ENCODE results near the gene CSN3.
"Not testable (repeated sequence)": the region's sequence is repeated elsewhere in the genome, so short reads cannot be mapped to it uniquely, and the experiment has no call there.

CSN3 gene
- 0 reads per million in 2 experiments for total RNA-seq

- not testable (repeated sequence) for DNase-seq (ENCODE audit: low read depth)
These were observed at the start of gene CSN3 for GRCh38 chr4:70242297-70242696. CSN3 (plus strand) TSS chr4:70242597; CDS start chr4:70244820, 2,223 bp downstream.

GRCh38 chr4:70192895-70193294 lies 49.5 kb upstream of the CSN3 start:
- no peak for DNase-seq (ENCODE audit: low read depth)

DNA sequence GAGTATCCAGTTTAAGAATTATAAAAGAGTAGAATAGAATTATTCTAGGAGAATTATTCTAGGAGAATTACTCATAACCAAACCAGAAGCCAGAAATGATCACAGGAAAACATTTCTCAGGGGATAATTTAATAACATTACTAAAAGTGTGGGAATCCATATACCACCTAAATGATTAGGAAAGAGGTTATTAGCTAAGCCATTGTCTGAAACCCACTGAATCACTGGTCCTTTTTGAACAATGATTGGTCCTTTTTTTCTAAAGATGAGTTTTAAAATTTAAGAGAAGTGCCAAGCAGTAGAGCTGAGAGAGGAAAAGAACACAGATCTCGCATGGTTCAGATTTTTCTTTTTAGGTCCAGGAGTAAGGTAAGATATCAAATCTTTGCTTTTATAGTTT lies 47.0 kb upstream of the CSN3 start, which contains the start of gene ODAM:
TSS of gene ODAM (plus strand) at position 301 of the 400 bp plus-strand sequence. CDS start 819 bp downstream, outside the sequence.
- DNase-seq (ENCODE audit: low read depth): no peak

DNA sequence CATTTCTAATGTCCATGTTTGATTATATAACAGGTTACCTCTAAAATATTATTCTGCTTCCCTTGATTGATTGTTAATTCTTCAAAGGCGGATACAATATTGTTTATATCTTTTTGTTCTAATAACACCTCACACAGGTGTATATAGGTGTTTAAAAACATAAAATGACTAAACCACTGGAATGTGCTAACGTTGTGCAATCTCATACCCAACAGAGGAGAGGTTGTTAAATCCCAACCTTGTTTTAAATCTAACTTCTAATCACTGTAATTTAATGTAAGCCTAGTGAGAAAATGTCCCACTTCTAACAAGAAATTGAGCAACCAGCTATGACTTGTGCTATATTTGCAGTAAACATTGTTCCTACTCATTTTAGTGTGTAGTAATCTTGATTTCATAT lies 45.5 kb upstream of the CSN3 start:
- no peak for DNase-seq (ENCODE audit: low read depth)

DNA sequence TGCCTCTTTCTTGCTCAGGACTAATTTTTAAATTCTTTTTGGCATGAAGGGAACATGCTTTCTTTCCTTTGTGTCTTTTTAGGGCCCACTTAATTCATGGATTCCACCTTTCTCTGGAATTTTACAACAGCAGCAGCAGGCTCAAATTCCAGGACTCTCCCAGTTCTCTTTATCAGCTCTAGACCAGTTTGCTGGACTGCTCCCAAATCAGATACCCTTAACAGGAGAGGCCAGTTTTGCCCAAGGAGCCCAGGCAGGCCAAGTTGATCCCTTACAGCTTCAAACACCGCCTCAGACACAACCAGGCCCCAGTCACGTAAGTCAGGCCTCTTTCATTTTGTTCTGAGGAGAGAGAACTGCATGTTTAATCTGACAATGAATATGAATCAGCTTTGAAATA lies 44.6 kb upstream of the CSN3 start:
- no peak for DNase-seq (ENCODE audit: low read depth)

DNA sequence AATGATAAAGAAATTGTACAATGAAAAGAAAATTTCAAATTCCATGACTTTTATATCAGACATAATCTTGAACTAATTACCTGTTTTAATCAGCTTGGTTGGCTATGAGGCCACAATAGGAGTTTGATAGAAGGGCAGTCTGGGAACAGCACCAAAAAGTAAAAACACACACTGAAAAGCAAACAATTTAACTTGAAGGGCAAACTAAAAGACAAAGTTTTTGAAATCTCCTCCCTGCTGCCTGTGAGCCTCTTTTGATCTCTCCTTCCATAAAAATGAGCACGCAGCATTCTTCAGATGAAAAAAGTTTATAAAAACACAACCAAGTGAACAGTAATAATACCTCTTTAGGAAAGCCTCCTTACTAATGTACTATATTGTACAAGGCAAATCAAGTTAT lies 38.8 kb upstream of the CSN3 start:
- DNase-seq (ENCODE audit: low read depth): no peak

DNA sequence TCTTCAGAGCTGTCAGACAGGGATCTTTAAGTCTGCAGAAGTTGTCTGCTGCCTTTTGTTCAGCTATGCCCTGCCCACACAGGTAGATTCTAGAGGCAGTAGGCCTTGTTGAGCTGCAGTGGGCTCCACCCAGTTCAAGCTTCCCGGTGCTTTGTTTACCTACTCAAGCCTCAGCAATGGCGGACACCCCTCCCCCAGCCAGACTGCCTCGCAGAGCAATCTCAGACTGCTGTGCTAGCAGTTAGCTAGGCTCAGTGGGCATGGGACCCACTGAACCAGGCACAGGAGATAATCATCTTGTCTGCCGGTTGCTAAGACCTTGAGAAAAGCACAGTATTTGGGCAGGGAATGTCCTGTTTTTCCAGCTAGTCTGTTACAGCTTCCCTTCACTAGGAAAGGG lies 29.6 kb upstream of the CSN3 start:
- DNase-seq (ENCODE audit: low read depth): not testable (repeated sequence)

- DNase-seq (ENCODE audit: low read depth): not testable (repeated sequence)
These were observed 26.3 kb upstream of the CSN3 start for GRCh38 chr4:70216109-70216508.

DNA sequence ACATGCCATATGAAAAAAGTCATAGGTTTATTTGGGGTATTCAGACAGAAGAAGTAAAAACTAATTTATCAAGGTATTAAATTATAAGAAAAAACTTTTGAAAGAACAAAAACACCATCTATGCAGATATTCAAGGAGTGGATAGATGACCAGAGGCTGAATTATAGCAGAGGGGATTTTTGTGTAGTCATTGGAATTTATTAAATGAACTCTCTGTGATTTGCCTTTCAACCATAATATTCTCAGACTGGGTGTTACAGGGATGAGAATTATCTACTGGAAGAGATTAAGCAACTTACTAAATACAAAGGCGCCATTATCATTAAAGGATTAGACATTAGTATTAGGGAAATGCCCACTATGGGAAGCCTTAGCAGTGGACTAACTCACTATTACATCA lies 25.8 kb upstream of the CSN3 start:
- DNase-seq (ENCODE audit: low read depth): not testable (repeated sequence)

- DNase-seq (ENCODE audit: low read depth): not testable (repeated sequence)
These were observed 21.0 kb upstream of the CSN3 start for GRCh38 chr4:70221389-70221788.

GRCh38 chr4:70221818-70222217 lies 20.6 kb upstream of the CSN3 start:
- not testable (repeated sequence) for DNase-seq (ENCODE audit: low read depth)

DNA sequence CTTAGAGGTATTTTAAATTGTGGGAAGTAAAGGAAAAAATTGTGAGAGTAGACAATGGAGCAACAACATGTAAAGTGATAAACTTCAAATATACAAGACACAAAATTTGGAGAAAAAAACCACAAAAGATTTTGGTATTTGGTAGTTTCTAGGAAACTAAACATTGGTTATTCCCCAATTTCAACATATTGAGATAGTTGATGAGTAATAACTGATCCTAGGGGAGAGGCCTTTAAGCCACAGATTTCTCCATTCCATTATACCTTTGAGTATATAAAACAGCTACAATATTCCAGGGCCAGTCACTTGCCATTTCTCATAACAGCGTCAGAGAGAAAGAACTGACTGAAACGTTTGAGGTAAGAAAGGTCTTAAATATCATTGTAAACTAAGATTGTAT lies 16.6 kb upstream of the CSN3 start, which contains the start of gene FDCSP:
TSS of gene FDCSP (plus strand) at position 301 of the 400 bp plus-strand sequence. CDS start 5,071 bp downstream, outside the sequence.
- no peak for DNase-seq (ENCODE audit: low read depth)

GRCh38 chr4:70236125-70236524 lies 6.3 kb upstream of the CSN3 start:
- no peak for DNase-seq (ENCODE audit: low read depth)

DNA sequence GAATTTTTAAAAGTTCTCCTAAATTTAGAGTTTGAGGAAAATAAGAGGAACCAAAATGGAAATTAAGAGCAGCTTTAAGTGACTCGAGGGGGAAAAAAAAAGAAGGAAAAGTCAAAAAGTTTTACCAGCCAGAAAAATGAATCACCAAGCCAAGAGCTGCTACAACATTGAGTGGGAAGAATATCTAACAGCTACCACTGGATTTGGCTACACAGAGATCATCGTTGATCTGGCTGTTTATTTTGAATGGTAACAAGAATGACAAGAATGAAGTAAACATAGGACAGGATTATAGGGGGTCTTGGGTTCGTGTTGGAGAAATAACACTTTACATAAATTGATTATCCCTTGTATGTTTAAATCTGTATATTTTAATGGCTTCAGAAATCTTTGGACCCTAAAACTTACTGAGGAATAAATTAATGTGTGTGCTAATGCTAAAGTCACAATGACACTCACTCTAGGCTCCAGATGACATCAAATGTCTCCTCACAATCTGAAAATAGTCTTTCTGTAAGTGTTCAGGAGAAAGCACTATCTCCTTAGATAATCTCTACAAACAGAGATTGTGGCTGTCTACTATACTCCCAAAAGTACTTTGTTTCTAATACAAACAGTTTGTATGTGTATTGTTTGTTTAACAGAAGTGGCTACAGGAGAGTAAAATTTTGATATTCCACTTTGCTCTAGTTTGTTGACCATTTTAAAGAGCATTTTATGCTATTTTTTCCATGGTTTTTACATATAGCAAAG lies 3.1 kb upstream of the CSN3 start:
- DNase-seq (ENCODE audit: low read depth): no peak

DNA sequence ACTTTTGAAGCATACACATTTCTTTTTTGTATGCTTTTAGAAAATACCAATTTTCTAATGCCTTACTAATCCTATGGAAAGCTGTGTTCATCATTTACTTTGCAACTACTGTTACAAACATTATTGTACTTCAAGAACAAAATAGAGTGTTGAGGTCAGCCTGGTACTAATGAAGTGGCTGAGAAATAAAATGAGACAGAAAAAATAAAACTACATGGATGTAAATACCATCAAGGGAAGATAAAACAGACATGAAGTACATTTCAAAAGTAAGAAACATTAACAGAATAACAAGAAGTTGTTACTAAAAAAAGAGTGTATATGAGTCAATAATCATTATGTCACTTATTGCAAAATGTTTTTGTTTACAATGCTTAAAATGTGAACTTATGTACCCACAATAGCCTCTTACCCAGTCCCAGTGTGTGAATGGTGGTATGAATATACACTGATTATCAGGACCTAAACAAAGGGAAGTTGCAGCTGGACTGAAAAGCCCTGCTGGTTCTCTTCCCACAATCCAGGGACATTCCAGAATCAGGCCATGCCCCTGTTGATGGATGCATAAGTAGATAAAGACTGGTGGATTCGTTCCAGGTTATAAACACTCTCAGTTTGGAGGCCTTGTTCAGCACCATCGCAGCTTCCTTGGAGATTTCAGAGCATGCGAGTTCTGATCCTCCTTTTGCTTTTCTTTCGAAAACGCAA lies 2.4 kb upstream of the CSN3 start:
- no peak for DNase-seq (ENCODE audit: low read depth)

DNA sequence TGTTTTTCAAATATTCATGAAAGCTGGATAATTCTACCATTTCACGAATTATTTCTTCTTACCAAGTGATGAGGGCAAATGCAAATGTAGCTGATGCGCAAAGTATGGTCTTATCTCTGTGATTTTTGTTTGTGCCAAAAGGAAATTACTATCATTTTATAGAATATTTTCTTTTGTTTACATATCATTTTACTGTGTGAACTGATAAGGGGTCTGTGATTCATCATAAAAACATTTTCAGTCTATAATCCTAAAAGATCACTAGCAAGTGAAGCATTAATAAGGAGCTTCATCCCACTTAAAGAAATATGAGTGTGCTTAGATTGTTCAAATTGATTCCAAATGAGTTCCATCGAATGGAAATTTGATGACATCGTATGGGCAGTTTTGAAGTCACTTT lies 694 bp downstream of the CSN3 start:
- no peak for DNase-seq (ENCODE audit: low read depth)

DNA sequence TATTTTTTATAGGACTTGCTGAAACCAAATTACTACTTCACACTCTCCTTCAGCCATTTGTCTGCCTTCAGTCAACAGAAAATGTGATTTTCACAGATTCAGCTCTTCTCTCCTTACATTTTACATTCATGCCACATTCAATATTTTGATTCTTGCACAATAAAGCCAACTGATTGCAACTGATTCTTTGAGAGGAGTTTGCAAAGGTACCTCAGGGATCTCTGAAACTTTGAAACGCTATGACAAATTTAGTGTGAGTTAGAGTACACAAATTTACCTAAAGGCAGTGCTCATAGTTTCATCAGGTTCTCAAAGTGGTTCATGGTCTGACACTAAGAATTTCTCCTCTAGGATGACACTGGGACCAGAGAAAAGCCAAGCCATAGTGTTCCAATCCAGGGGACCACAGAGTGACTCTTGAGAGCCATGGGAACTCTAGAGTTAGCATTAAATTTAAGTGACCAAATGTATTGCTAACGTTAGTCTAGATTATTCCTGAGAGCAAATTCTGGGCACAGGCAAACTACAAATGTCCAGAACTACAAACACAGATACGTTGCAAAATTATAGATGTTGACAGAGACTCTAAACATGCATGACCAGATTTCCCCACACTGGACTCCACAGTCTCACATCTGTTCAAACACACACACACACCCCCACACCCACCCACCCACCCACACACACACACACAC lies 9.0 kb downstream of the CSN3 start:
- DNase-seq (ENCODE audit: low read depth): no peak

- no peak for DNase-seq (ENCODE audit: low read depth)
These were observed 9.5 kb downstream of the CSN3 start for GRCh38 chr4:70251945-70252277.

DNA sequence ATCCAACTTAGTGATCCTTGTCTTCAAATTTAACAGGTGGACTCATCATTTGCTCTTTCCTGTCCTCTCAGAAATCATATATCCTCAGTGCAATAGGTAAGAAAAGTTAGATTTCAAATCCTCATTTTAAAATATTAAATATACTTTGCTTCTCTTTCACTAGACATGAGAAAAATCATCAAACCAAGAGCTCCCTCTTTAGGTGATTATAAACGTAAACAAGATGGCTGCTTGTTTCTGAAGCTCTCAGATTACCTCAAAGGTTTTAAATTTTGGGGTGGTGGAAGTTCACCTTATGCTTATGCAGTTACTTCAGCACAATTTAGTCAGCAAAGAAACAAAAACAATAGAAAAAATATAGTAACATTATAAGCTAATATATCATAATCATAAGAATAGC lies 27.3 kb downstream of the CSN3 start:
- DNase-seq (ENCODE audit: low read depth): no peak

DNA sequence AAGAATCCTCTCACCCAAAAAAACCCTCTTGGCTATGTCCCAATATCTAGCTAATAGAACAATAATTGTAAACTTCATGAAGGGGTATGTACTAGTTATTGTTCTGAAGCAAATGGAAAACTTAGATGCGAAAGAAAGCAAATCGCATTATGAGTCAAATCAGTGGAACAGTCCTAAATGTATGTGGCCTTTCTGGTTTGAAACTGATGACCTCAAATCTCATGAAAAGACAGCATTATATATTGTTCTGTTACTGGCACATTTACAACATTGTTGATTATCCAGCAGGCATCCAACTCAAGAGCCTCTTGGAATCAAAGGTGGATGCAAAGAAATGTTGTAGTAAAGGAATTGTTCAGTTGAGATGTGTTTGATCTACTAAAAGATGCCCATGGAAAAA lies 34.7 kb downstream of the CSN3 start:
- no peak for DNase-seq (ENCODE audit: low read depth)

DNA sequence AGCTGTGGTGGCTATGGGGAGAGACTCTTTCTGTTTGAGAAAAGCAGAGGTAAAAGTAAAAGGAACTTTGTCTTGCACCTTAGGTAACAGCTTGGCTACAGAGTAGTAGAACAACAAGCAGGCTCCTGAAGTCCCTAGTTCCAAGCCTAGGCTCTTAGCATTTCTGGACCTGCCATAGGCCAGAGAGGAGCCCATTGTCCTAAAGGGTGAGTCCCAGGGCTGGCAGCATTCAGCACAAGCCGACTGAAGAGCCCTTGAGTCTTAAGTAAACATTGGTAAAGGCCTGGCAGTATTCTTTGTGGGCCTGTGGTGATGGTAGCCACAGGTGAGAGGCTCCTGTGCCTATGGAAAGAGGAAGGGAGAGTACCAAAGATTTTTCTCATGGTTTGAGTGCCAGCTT lies 38.2 kb downstream of the CSN3 start:
- DNase-seq (ENCODE audit: low read depth): no peak

DNA sequence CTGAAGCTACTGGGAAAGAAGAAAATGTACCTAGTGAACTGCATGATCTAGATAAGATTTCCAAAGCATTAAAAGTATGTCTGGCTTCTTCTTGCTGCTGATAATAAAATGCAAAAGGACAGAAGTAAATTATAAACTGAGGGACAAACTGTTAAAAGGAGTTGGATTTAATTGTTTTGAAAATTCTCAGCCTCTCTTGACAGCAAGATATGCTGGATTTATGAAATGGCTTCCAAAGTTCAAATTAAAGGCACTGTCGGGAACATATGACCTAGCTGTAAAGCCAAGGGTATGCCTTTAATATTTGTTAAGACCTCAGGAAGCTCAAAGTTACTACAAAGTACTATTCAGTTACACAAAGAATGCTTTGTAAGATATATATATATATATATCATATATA lies 46.3 kb downstream of the CSN3 start:
- no peak for DNase-seq (ENCODE audit: low read depth)

GRCh38 chr4:70291341-70291740 lies 48.9 kb downstream of the CSN3 start:
- DNase-seq (ENCODE audit: low read depth): no peak
